ENCODE measurements around the gene POSTN.
"Not testable (repeated sequence)": the region's sequence is repeated elsewhere in the genome, so short reads cannot be mapped to it uniquely, and the experiment has no call there.

The POSTN gene

DNA sequence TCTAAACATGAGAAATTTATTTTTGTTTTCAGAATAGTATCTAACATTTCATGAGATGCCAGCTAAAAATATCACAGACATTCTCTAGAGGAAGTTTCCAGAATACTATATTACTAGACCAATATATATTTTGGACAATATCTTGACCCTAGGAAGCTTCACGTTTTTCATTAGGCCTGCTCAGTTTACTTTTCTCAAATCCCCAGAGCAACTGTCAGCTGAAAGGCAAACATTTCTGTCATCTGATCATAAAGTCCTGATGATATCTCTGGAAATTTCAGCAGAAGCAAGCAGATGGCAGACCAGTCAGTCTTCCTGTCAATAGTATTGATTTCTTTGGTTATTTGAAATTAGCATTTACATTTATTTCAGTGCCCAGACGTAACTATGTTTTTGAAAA lies 4.0 kb downstream of the POSTN start:
- no peak for DNase-seq

DNA sequence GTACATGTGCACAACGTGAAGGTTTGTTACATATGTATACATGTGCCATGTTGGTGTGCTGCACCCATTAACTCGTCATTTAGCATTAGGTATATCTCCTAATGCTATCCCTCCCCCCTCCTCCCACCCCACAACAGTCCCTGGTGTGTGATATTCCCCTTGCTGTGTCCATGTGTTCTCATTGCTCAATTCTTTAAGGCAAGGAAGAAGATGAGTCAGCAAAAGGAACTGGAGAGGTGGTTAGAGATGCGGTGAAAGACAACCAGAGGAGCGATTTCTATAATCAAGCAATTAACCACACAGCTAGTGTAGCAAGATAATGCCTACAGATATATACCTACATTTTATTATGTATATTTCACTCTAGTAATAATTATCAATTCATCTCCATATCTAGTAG lies 9.2 kb downstream of the POSTN start:
- not testable (repeated sequence) for DNase-seq

DNA sequence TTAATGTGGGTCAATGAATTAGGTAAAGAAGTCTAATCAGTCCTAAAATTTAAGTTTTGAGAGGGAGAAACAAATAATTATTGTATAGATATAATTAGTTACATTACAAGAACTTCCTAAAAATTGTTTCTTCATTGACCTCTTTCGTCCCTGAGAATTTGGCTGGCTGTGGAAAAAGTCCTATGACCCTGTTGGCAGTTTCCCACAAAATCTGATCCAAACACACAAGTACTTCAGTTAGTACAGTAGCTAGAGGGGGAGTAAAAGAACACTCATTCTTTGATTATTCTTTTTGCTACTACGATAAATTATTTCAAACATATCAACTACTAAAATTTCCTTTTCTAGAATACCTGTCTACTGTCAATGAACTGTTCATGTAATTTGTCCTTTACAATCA lies 11.3 kb downstream of the POSTN start:
- DNase-seq, result no peak

DNA sequence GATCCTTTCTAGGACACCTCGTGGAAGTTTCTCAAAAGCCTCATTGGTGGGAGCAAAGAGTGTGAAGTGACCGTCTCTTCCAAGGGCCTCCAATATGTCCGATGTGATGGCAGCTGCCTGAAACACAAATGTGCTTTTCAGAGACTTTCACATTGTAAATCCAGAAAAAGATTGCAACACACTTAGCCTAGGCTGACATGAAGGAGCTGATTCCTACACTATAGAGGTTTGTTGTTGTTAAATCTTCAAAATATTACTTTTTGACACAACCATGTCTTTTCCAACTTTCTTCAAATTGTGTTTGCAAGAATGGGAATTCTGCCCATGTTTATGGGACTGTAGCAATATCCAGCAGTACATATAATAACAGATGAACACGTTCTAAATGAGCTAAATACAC lies 12.4 kb downstream of the POSTN start:
- no peak for DNase-seq

DNA sequence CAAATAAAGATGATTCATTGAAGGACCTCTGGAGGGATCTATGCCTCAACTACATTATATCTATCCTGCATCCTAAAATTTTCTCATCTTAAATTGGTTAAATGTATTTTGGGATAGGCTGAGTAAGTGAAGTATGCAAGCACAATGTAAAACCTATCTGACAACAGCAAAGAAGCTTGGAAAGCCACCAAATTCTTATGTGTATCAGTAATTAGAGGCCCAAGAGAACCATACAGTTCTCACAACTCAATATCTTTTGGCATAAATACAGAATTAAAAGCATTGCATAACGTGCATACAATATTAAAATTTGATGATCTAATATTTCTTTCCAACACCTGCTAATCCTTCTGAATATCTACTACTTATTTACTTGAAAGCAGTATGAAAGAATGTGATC lies 13.0 kb downstream of the POSTN start:
- DNase-seq, result no peak

DNA sequence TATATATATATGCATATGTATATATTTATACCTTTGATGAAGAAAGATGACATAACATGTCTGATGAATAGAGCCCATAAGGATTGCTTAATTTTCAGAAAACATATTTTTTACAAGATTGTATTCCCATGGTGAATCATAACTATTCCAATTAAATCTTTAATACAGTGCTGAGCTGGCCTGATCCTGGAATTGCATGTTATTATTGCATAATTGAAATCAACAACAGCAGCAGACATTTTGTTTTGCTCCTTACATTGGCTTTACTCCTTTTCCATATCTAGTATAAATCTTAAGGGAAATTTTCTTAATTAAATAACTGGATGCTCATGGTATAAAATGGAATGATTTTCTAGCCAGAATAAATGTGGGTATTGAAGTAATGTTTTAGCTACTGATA lies 22.0 kb downstream of the POSTN start:
- DNase-seq, result no peak

DNA sequence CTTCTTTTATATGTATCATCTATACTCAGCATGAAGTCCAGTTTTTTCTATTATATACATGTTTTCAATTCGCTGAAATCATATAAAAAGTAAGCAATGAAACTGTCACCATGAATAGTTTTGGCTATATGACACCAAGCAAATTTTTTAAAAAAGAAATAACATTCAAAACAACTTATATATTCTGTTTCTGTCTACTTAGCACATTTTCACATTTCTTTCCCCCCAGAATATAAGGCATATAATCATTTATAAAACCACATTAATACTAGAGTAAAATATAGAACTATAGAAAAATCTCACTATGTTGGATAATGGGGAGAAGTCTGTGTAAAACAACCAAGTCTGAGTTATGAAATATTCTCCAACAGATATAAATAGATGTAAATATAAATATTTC lies 33.1 kb downstream of the POSTN start:
- DNase-seq, result no peak

DNA sequence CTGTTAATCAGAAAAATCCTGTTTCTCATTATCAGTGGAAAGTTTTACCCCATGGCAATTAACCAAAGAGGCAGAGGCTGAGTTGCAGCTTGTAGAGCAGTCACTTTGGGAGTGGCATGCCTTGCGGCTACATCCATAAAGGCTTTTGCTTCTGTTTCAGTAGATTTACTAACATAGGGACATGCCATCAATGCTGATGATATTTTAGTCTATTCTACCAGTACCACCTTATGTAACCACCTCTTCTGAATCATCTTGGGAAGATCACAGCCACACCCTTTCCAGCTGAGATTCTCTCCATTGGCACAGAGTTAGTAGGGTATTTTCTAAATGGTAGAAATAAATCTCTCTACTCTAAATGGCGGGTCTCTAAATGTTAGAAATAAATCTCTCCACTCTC lies 37.5 kb downstream of the POSTN start:
- DNase-seq, result no peak

DNA sequence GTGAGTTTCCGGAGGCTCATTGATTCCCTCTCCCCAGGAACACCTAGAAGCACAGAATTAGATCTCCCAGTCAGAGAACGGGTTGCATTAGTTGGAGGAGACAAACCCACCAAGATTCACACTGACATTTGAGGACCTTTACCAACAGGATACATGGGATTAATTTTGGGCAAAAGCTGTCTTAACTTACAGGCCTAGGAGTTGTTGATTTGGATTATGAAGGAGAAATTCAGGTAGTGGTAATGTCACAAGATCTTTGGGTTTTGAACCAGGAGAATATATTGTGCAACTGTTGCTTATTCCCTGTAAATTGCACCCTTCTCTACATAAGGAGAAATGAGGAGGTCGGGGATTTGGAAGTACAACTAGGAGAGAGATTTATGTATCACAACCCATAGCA lies 38.0 kb downstream of the POSTN start:
- DNase-seq, result no peak

DNA sequence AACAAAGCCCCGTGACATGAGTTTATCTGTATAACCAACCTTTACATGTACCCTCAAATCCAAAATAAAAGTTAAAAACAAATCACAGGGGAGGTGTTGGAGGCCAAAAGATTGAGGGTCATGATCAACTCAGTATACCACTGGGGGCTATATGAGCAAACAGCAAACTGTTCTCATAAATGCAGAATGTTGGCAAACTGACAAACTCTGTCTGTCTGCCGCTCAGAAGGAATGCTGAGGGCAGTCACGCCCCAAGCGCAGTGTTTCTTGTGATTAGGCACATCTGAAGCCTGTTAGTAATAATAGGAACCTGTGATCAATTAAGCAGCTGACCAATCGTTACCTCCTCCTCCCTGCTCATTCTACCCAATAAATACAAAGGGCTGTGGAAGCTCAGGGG lies 39.8 kb downstream of the POSTN start:
- not testable (repeated sequence) for DNase-seq

DNA sequence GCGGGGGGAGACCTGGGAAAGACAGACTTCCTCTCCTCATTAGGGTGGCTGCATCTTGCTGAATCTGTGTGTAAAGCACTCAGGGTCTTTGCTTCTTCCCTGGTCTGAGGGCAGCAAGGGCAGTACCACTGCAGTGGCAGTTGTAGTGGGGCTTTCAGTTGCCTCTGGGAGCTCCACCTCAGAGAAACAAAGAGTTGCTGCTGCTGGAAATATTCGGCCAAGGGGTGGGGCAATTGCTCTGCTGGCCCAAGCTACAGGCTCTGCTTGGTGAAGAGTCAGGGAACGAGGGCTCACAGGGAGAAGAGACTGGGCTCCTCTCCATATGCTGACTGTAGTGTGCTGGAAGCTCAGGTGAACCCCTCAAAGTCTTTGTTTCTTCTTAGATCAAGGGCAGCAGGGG lies 52.5 kb downstream of the POSTN start:
- no peak for DNase-seq

DNA sequence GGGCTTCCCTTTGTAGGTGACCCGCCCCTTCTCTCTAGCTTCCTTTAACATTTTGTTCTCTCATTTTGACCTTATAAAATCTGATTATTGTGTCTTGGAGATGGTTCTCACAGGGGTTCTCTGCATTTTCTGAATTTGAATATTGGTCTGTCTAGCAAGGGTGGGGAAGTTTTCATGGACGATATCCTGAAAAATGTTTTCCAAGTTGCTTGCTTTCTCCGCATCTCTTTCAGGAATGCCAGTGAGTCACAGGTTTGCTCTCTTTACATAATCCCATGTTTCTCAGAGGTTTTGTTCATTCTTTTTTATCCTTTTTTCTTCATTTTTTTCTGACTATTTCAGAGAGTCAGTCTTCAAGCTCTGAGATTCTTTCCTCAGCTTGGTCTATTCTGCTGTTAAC lies 53.6 kb downstream of the POSTN start:
- no peak for DNase-seq

DNA sequence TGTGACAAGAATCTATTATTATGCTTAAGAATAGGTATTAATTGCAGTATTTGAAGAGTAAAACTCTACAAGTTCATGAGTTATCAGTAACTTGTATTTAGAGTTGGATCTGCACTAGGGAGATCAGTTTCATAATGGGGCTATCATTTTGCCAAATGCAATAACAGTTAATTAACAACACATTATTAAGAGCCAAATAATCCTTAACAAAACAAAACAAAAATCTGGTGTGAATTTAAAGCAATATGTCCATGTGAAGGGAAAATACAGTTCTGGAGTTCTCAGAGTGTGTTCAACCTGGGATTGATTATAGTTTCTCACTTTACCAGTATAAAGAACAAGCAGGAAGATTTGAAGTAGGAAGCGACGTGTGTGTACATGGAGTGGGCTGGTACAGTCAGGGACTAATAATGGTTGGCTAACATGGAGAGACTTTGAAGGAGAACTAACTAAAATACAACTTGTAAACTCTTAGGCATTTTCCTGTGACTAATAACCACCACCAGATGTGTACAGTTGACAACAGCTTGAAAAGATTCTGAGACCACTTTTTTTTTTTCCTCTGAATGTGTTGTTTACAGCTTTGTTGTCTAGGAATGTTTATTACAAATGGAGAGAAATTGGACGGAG lies 58.5 kb downstream of the POSTN start:
- DNase-seq, result no peak

DNA sequence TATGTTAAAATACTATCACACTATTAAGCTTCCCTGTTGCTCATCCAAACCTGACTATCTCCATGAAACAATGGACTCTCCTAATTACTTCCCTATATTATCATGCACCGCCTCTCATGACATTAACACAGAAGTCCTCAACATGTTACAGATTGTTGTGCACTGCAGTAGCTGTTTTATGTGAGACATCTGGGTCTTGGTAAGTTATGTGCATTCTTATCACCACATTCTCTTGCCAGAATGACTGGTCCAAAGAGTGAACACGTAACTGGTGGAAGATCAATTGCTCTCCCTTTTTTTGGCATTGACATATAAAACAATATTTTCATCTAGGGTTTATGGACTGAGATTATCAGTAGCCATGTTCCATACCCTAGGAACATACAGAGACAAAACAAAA lies 59.4 kb downstream of the POSTN start:
- DNase-seq, result no peak

DNA sequence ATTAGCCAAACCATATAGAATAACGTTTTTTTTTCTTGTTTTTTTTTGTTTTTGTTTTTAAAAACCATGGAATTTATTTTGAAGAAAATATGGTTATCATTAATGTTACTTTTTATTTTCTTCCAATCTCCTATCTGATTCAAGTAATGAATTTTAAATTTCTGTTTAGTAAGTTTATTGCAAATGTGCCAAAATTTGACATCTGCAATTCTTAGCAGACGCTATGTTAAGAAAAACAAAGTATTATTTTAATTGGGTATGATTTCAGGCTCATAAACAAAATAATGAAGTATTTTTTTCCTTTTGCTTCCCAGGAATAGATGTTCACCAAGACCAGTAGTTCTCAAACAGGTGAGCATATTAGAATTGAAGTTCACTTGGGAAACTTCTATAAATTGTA lies 63.1 kb downstream of the POSTN start:
- DNase-seq, result no peak

DNA sequence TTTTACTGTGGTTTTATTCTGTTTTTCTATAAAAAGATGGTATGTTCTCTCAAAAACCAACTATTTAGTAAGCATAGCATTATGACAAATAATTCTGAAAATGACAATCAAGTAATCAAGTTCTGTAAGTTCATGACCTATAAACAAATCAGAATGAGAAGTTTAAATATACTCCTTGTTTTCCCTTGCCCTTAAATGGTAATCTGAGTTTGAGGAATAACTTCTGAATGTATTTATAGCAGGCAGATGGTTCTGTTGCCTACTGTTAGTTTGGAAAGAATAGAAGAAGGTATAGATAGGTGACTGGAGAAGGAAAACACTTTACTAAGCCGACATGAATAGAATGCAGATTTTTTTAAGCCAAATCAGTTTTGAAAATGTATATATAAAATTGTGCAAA lies 63.9 kb downstream of the POSTN start:
- DNase-seq, result no peak

DNA sequence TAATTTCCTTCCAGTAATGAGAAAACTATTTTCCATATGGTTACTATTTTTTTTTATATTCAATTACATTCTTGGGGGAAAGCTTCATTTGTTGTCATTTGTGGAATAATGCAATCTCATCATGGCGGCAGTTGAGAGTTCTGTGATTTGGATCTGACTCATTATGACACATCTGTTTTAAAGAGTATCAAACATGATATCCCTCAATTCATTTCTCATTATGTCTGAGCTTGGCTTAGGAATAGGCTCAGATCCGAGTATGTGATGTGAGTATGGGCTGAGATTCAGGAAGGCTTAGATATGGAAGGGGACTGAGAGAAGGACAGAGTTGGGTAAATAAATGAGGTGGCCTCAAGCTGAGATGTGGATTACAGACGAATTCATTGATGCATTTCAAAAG lies 64.4 kb downstream of the POSTN start:
- no peak for DNase-seq

DNA sequence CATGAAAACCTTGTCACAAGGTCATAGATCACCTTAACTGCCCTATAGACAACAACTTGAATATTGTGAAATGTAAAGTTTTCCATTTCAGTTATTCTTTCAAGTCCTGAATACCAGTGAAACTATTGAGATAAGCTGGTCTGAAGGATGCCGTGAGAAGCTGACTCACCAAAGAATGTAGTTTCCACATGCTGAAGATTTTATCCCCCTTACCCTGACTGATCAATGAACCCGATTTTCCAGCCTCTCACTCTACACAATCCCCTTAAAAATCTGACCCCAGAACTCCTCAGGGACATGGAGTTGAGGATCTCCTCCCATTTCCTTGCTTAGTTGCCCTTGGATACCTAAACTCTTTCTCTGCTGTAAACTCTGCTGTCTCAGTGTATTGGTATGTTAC lies 67.5 kb downstream of the POSTN start:
- DNase-seq, result no peak

DNA sequence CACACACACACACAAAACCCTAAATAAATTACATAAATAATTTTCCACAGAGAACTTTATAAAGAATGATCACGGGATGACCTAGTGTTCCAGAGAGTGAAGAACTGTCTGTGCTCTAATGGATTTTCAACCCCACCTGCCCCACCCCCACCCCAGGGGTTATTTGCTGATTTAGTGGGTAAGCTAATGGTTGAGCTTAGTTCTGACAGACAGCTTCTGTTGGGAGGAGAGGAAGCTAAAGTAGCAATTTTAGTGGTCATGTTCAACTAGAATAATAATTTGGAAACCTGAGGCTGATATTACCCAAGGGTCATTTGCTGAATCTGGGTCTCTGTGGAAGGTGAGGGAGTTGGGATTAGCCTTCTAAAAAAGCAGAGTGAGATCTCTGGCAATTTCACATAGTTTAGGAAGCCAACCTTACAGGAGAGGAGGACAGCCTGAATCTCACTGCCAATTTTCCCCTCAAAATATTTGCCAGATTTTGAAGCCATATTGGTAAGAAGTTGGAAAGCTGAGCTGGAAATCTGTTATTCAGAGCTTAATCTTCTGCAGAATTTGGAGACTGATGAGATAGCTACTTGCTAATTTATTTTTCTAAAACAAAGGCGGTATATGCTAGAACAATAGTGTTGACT lies 68.7 kb downstream of the POSTN start:
- DNase-seq, result no peak

DNA sequence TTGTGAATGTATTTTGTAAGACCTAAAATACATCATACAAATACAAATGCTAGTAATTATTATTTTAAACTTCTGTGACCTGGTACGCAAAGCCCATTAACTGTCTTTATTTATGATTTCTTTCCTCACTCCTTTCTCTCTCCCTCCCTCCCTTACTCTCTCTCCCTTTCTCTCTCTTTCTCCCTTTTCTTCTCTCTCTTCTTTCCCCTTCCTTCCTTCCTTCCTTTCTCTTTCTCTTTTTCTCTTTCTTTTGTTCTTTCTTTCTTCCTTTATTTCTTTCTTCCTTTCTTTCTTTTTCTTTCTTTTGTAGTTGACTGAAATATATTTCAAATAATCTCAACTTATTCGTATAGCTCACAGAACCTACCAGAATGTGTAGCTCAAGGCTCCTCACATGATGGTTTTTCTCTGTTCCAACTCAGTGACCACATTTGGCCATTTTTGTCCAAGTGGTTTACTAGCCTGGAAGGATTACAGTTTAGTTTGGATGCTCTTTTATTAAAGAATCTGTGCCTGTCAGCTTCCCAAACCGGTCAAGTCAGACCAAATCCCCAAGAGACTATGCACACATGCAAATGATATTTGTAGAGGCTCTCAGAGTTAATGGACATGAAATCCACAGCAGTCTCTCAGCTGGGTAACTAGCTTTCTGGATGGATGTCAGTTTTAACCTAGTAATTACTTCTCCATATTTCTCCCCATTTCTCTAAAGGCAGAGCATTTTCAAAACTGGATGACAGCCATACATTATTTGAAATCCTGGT lies 71.7 kb downstream of the POSTN start:
- no peak for DNase-seq

DNA sequence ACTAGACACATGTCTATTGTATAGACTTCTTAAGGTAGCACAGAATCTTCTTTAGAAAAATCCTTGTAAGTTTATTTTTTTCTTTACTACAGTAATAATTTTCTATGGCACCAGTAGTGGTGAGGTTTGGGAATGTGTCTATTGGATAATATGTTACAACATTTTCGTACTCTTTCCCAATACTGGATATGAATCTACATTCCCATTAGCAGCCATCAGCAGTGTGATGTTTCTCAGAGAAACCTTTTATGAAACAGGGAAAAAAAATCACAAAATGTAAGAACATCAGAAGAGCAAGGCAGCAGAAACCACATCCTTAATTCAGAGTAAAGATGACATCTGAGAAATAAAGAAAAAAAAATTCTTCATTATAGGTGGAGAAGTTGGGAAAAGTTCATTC lies 83.3 kb downstream of the POSTN start:
- DNase-seq, result no peak
